Activated CD4-positive, alpha-beta memory T cell treated with anti-CD3 and anti-CD28 coated beads, Interleukin-2, amount 10 ng/mL, durations not matched to agents 7 days and 5 days (primary cell): Measurements from ENCODE around the gene PCDHA3. TPM values are rescaled to one million over a fixed set of nuclear protein-coding genes. Genes with fewer than 3 reads are reported as not detected.

ENCODE experiments used
- total RNA-seq, 2 experiments: library from RNA; stranded (reverse); gene quantifications; one replicate each; pipeline ENCODE4 v1.2.3, GENCODE V29; 2021

Gene PCDHA3
- total RNA-seq, 2 experiments from 2014 or later = not detected

Other genes with a start within 250 kb of the PCDHA3 start
- gene SRA1, start 243.6 kb upstream of the PCDHA3 start, total RNA-seq = 10 to 100 TPM; 37.4 to 38.3 TPM
- gene APBB3, start 236.5 kb upstream of the PCDHA3 start, total RNA-seq = 10 to 100 TPM; 23.7 to 27.5 TPM
- 10 to 100 TPM; 78.9 to 82.1 TPM for gene SLC35A4, start 236.2 kb upstream of the PCDHA3 start, total RNA-seq
- gene CD14, start 167.9 kb upstream of the PCDHA3 start, total RNA-seq = under 1 TPM; 0.23 to 0.38 TPM
- 10 to 100 TPM; 28.9 to 29.0 TPM for gene TMCO6, start 161.6 kb upstream of the PCDHA3 start, total RNA-seq
- 10 to 100 TPM; 73.0 to 83.8 TPM for gene NDUFA2, start 153.4 kb upstream of the PCDHA3 start, total RNA-seq
- gene IK, start 153.2 kb upstream of the PCDHA3 start, total RNA-seq = 100 to 1,000 TPM; 123 to 126 TPM
- 10 to 100 TPM; 35.0 to 35.2 TPM for gene WDR55, start 136.2 kb upstream of the PCDHA3 start, total RNA-seq
- 1 to 10 TPM; 2.2 to 2.5 TPM for gene DND1, start 127.5 kb upstream of the PCDHA3 start, total RNA-seq
- 10 to 100 TPM; 66.0 to 70.2 TPM for gene HARS1, start 109.7 kb upstream of the PCDHA3 start, total RNA-seq
- 10 to 100 TPM; 30.6 to 34.7 TPM for gene HARS2, start 109.6 kb upstream of the PCDHA3 start, total RNA-seq
- gene ZMAT2, start 100.6 kb upstream of the PCDHA3 start, total RNA-seq = 10 to 100 TPM; 52.0 to 52.7 TPM
- not detected for gene PCDHA1, start 14.9 kb upstream of the PCDHA3 start, total RNA-seq
- not detected for gene PCDHA2, start 6.2 kb upstream of the PCDHA3 start, total RNA-seq
- not detected for gene PCDHA4, start 6.0 kb downstream of the PCDHA3 start, total RNA-seq
- gene PCDHA5, start 20.6 kb downstream of the PCDHA3 start, total RNA-seq = not detected
- gene PCDHA6, start 26.9 kb downstream of the PCDHA3 start, total RNA-seq = not detected
- not detected for gene PCDHA7, start 33.2 kb downstream of the PCDHA3 start, total RNA-seq
- not detected for gene PCDHA8, start 40.1 kb downstream of the PCDHA3 start, total RNA-seq
- gene PCDHA9, start 47.3 kb downstream of the PCDHA3 start, total RNA-seq = not detected
- gene PCDHA10, start 54.8 kb downstream of the PCDHA3 start, total RNA-seq = not detected
- gene PCDHA11, start 67.9 kb downstream of the PCDHA3 start, total RNA-seq = not detected
- gene PCDHA12, start 74.3 kb downstream of the PCDHA3 start, total RNA-seq = not detected
- not detected for gene PCDHA13, start 81.1 kb downstream of the PCDHA3 start, total RNA-seq
- gene PCDHAC1, start 125.2 kb downstream of the PCDHA3 start, total RNA-seq = not detected
- not detected for gene PCDHAC2, start 165.4 kb downstream of the PCDHA3 start, total RNA-seq